WTC11 (cell line): ENCODE data around the gene KBTBD12. TPM values are rescaled to one million over a fixed set of nuclear protein-coding genes. Genes with fewer than 3 reads are reported as not detected.

Experiments used
- ATAC-seq: fragments of 200-7000 bp; cut with Tn5 transposase; 2 replicates; pipeline ENCODE4 v1.10.0; 2021; ENCODE audit warnings: mild to moderate bottlenecking, moderate library complexity
- CTCF ChIA-PET: fragments of 300-600 bp; sonication (Branson Sonifier 250); formaldehyde crosslinking; loops from one replicate; lab custom pipeline; 2021; ENCODE audit warnings: antibody characterized with exemption; lab: Charles Lee
- POLR2A ChIA-PET: fragments of 350-600 bp; sonication (Branson Sonifier 250); formaldehyde crosslinking; loops from one replicate; lab custom pipeline; 2021; ENCODE audit warnings: antibody characterized with exemption; lab: Charles Lee
- DNase-seq: peaks from one replicate; pipeline ENCODE4 v3.0.0; 2021; ENCODE audit warnings: low spot score
- H3K27ac Mint-ChIP-seq: 2 replicates; pipeline ENCODE4 v1.8.0; 2021; ENCODE audit warnings: mixed read lengths
- H3K27me3 Mint-ChIP-seq: 2 replicates; pipeline ENCODE4 v1.8.0; 2021; ENCODE audit warnings: low read depth, mild to moderate bottlenecking, moderate library complexity, mixed read lengths
- H3K36me3 Mint-ChIP-seq: 2 replicates; pipeline ENCODE4 v1.8.0; 2021; ENCODE audit warnings: mixed read lengths
- H3K4me1 Mint-ChIP-seq: 2 replicates; pipeline ENCODE4 v1.8.0; 2022; ENCODE audit warnings: mixed read lengths
- H3K4me3 Mint-ChIP-seq: 2 replicates; pipeline ENCODE4 v1.8.0; 2021; ENCODE audit warnings: mild to moderate bottlenecking, moderate library complexity, mixed read lengths
- H3K9me3 Mint-ChIP-seq: 2 replicates; pipeline ENCODE4 v1.8.0; 2021; ENCODE audit warnings: mixed read lengths
- AR ChIP-seq: fragments of 250-450 bp; sonication (Bioruptor Pico); IDR thresholded peaks from 2 replicates; pipeline ENCODE4 v1.9.0; 2021; ENCODE audit warnings: mild to moderate bottlenecking
- ATF3 ChIP-seq: sonication (generic); formaldehyde crosslinking; conservative IDR thresholded peaks from 2 replicates; pipeline ENCODE4 v1.8.1; 2022; ENCODE audit warnings: mild to moderate bottlenecking, missing genetic modification reagents
- EMX1 ChIP-seq: fragments of 250-450 bp; sonication (Bioruptor Pico); IDR thresholded peaks from 2 replicates; pipeline ENCODE4 v1.8.0; 2021; ENCODE audit warnings: mild to moderate bottlenecking
- ESRRA ChIP-seq: sonication (generic); formaldehyde crosslinking; IDR thresholded peaks from 2 replicates; pipeline ENCODE4 v1.8.1; 2022; ENCODE audit warnings: mild to moderate bottlenecking, missing genetic modification reagents, borderline replicate concordance
- FOXJ3 ChIP-seq: sonication (generic); formaldehyde crosslinking; IDR thresholded peaks from 2 replicates; pipeline ENCODE4 v1.9.0; 2021; ENCODE audit warnings: missing genetic modification reagents, mild to moderate bottlenecking, borderline replicate concordance
- FOXK1 ChIP-seq: sonication (generic); formaldehyde crosslinking; IDR thresholded peaks from 2 replicates; pipeline ENCODE4 v1.8.0; 2022; ENCODE audit warnings: mild to moderate bottlenecking, moderate library complexity, missing genetic modification reagents
- HMGA2 ChIP-seq: fragments of 250-450 bp; sonication (Bioruptor Pico); IDR thresholded peaks from 2 replicates; pipeline ENCODE4 v1.4.0; 2021; ENCODE audit warnings: mild to moderate bottlenecking, moderate library complexity
- HMGXB4 ChIP-seq: sonication (generic); formaldehyde crosslinking; IDR thresholded peaks from 2 replicates; pipeline ENCODE4 v1.8.1; 2023; ENCODE audit warnings: mild to moderate bottlenecking, moderate library complexity, missing genetic modification reagents
- MXD4 ChIP-seq: fragments of 250-450 bp; sonication (Bioruptor Pico); IDR thresholded peaks from 2 replicates; pipeline ENCODE4 v1.8.0; 2021; ENCODE audit warnings: mild to moderate bottlenecking, moderate library complexity, borderline replicate concordance
- NR3C1 ChIP-seq: sonication (generic); formaldehyde crosslinking; conservative IDR thresholded peaks from 2 replicates; pipeline ENCODE4 v1.8.1; 2023; ENCODE audit warnings: low read depth, mild to moderate bottlenecking, missing genetic modification reagents
- OVOL2 ChIP-seq: fragments of 250-450 bp; sonication (Bioruptor Pico); IDR thresholded peaks from 2 replicates; pipeline ENCODE4 v1.9.0; 2021; ENCODE audit warnings: mild to moderate bottlenecking, borderline replicate concordance
- RELA ChIP-seq: sonication (generic); formaldehyde crosslinking; IDR thresholded peaks from 2 replicates; pipeline ENCODE4 v1.8.1; 2022; ENCODE audit warnings: missing genetic modification reagents, mild to moderate bottlenecking, borderline replicate concordance
- SOX15 ChIP-seq: fragments of 250-450 bp; sonication (Bioruptor Pico); IDR thresholded peaks from 2 replicates; pipeline ENCODE4 v1.9.0; 2021; ENCODE audit warnings: mild to moderate bottlenecking
- TCF7 ChIP-seq: sonication (generic); formaldehyde crosslinking; IDR thresholded peaks from 2 replicates; pipeline ENCODE4 v1.8.0; 2022; ENCODE audit warnings: mild to moderate bottlenecking, low read depth, missing genetic modification reagents, moderate library complexity
- ZNF138 ChIP-seq: sonication (generic); formaldehyde crosslinking; conservative IDR thresholded peaks from 2 replicates; pipeline ENCODE4 v1.8.1; 2022; ENCODE audit warnings: mild to moderate bottlenecking, moderate library complexity, missing genetic modification reagents
- total RNA-seq: library from RNA; stranded (reverse); gene quantifications from 3 replicates; pipeline ENCODE4 v1.2.3, GENCODE V29; 2021
- TF ChIP-seq, protein P1 (sequence below): sonication (generic); formaldehyde crosslinking; IDR thresholded peaks from 2 replicates; pipeline ENCODE4 v1.8.0; 2022; ENCODE audit warnings: missing genetic modification reagents
- TF ChIP-seq, protein P2 (sequence below): sonication (generic); formaldehyde crosslinking; IDR thresholded peaks from 2 replicates; pipeline ENCODE4 v1.8.0; 2023; ENCODE audit warnings: missing genetic modification reagents

Gene KBTBD12
- total RNA-seq, 1 experiment from 2014 or later = 0.22 TPM

GRCh38 chr3:127982155-127982554, 67.1 kb downstream of the KBTBD12 start:
- H3K9me3 Mint-ChIP-seq = peaks cover 5% of the 10 kb centered on the region
- DNase-seq (no peak), ATAC-seq (no peak)
- H3K4me1 Mint-ChIP-seq = no peaks in the 10 kb centered on the region
- POLR2A ChIA-PET = no interaction called here
- no peak overlapping the region for H3K27ac Mint-ChIP-seq
- H3K4me3 Mint-ChIP-seq = no peak overlapping the region
- TF ChIP-seq ZNF138 (CRISPR knock-in tag) = no peak
- peaks cover 3% of the 10 kb centered on the region for H3K27me3 Mint-ChIP-seq
- H3K36me3 Mint-ChIP-seq = no peaks in the 10 kb centered on the region
- CTCF ChIA-PET = no interaction called here

GRCh38 chr3:127984241-127984975, 69.4 kb downstream of the KBTBD12 start:
- Mint-ChIP-seq H3K9me3 (peaks cover 5% of the 10 kb centered on the region), H3K27me3 (no peaks in the 10 kb centered on the region; the same call in 1 of the 2 replicates), H3K4me1 (no peaks in the 10 kb centered on the region), H3K4me3 (no peak overlapping the region), H3K27ac (no peak overlapping the region), H3K36me3 (no peaks in the 10 kb centered on the region)
- ChIA-PET CTCF (no interaction called here), POLR2A (no interaction called here)
- DNase-seq (no peak), ATAC-seq (no peak)
- no peak for TF ChIP-seq AR (CRISPR knock-in tag)

GRCh38 chr3:127985216-127985615, 70.2 kb downstream of the KBTBD12 start:
- ChIA-PET POLR2A (no interaction called here), CTCF (no interaction called here)
- TF ChIP-seq EMX1 (no peak), RELA (no peak), HMGXB4 (CRISPR knock-in tag) (no peak), TCF7 (no peak), SOX15 (CRISPR knock-in tag) (no peak), MXD4 (no peak), HMGA2 (CRISPR knock-in tag) (no peak), ESRRA (CRISPR knock-in tag) (no peak), FOXJ3 (CRISPR knock-in tag) (no peak), AR (CRISPR knock-in tag) (no peak), NR3C1 (no peak), ATF3 (CRISPR knock-in tag) (no peak), OVOL2 (CRISPR knock-in tag) (no peak), FOXK1 (no peak)
- TF ChIP-seq, protein P1, sequence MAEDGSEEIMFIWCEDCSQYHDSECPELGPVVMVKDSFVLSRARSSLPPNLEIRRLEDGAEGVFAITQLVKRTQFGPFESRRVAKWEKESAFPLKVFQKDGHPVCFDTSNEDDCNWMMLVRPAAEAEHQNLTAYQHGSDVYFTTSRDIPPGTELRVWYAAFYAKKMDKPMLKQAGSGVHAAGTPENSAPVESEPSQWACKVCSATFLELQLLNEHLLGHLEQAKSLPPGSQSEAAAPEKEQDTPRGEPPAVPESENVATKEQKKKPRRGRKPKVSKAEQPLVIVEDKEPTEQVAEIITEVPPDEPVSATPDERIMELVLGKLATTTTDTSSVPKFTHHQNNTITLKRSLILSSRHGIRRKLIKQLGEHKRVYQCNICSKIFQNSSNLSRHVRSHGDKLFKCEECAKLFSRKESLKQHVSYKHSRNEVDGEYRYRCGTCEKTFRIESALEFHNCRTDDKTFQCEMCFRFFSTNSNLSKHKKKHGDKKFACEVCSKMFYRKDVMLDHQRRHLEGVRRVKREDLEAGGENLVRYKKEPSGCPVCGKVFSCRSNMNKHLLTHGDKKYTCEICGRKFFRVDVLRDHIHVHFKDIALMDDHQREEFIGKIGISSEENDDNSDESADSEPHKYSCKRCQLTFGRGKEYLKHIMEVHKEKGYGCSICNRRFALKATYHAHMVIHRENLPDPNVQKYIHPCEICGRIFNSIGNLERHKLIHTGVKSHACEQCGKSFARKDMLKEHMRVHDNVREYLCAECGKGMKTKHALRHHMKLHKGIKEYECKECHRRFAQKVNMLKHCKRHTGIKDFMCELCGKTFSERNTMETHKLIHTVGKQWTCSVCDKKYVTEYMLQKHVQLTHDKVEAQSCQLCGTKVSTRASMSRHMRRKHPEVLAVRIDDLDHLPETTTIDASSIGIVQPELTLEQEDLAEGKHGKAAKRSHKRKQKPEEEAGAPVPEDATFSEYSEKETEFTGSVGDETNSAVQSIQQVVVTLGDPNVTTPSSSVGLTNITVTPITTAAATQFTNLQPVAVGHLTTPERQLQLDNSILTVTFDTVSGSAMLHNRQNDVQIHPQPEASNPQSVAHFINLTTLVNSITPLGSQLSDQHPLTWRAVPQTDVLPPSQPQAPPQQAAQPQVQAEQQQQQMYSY = no peak
- TF ChIP-seq, protein P2, sequence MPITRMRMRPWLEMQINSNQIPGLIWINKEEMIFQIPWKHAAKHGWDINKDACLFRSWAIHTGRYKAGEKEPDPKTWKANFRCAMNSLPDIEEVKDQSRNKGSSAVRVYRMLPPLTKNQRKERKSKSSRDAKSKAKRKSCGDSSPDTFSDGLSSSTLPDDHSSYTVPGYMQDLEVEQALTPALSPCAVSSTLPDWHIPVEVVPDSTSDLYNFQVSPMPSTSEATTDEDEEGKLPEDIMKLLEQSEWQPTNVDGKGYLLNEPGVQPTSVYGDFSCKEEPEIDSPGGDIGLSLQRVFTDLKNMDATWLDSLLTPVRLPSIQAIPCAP (CRISPR knock-in tag) = no peak
- no peaks in the 10 kb centered on the region for H3K36me3 Mint-ChIP-seq
- DNase-seq (no peak), ATAC-seq (no peak)
- no peak overlapping the region for H3K27ac Mint-ChIP-seq
- H3K4me3 Mint-ChIP-seq = no peak overlapping the region
- H3K9me3 Mint-ChIP-seq = peaks cover 5% of the 10 kb centered on the region
- no peaks in the 10 kb centered on the region; the same call in 1 of the 2 replicates for H3K27me3 Mint-ChIP-seq
- H3K4me1 Mint-ChIP-seq = no peaks in the 10 kb centered on the region
